K562 (cell line): Measurements from ENCODE around the gene NDST1. TPM values are rescaled to one million over a fixed set of nuclear protein-coding genes. Genes with fewer than 3 reads are reported as not detected.

ENCODE experiments used
- ATAC-seq: fragments of 200-7000 bp; cut with Tn5 transposase; 3 replicates; pipeline ENCODE4 v1.9.1; 2020; ENCODE audit warnings: moderate library complexity
- BruUV-seq: library from RNA; stranded (reverse); fragments of 400-500 nt; replicated peaks from 2 replicates; lab custom pipeline; 2021; lab: Mats Ljungman, UMichigan
- CTCF ChIA-PET: fragments of 300-600 bp; formaldehyde crosslinking; extraction: SDS; loops from one replicate; lab custom pipeline; 2021; ENCODE audit warnings: low intra/inter-chr PET ratio; lab: Yijun Ruan, JAX
- POLR2A ChIA-PET: fragments of 300-600, 350-650 bp; sonication (Branson Sonifier 250); formaldehyde crosslinking; extraction: SDS; loops from one replicate; lab custom pipeline; 2021; ENCODE audit warnings: antibody characterized with exemption, inconsistent platforms; lab: Yijun Ruan, JAX
- DNase-seq, 4 experiments: peaks; one replicate each; pipeline versions ENCODE4 v3.0.0 to v3.0.0-alpha.2; 2011 to 2018; ENCODE audit warnings: low spot score in 3 of 4, mixed read lengths in 3 of 4; ENCODE audit errors: extremely low read depth in 1 of 4
- FAIRE-seq: peaks from 2 replicates; lab custom pipeline; 2011; peaks lifted over from hg19 to GRCh38; lab: Jason Lieb, UNC
- H2AFZ ChIP-seq: 2 replicates; pipeline ENCODE4 v1.6.0; 2011; ENCODE audit warnings: low read depth, low read length, control low read depth, inconsistent platforms
- H3K27ac ChIP-seq: fragments of 200-600 bp; 3 replicates; pipeline ENCODE4 v1.8.0; 2011; ENCODE audit warnings: low read depth, mild to moderate bottlenecking, control low read depth, inconsistent platforms, low read length, moderate library complexity, mixed read lengths; ENCODE audit errors: extremely low read depth
- H3K27me3 ChIP-seq, 2 experiments: fragments of 300-600 bp in 1 of 2; 2 replicates in 1 of 2; 3 replicates in 1 of 2; pipeline versions ENCODE4 v1.6.0 to v1.8.0; 2011; ENCODE audit warnings: inconsistent platforms in 2 of 2, low read length in 2 of 2, mild to moderate bottlenecking in 1 of 2, mixed read lengths in 1 of 2, moderate library complexity in 1 of 2; ENCODE audit not compliant: control insufficient read depth in 2 of 2, insufficient read depth in 2 of 2
- H3K36me3 ChIP-seq: fragments of 300-600 bp; 3 replicates; pipeline ENCODE4 v1.8.0; 2011; ENCODE audit warnings: mild to moderate bottlenecking, low read length, inconsistent platforms; ENCODE audit not compliant: control insufficient read depth, insufficient read depth
- H3K4me1 ChIP-seq, 2 experiments: fragments of 200-600 bp in 1 of 2; replicated peaks in 1 of 2; 2 replicates in 1 of 2; 3 replicates in 1 of 2; pipeline versions ENCODE4 v1.5.1 to v1.8.0; 2011; ENCODE audit warnings: inconsistent platforms in 2 of 2, low read length in 2 of 2, mild to moderate bottlenecking in 1 of 2, mixed read lengths in 1 of 2, moderate library complexity in 1 of 2; ENCODE audit not compliant: control insufficient read depth in 2 of 2, insufficient read depth in 2 of 2
- H3K4me2 ChIP-seq: 2 replicates; pipeline ENCODE4 v1.6.1; 2011; ENCODE audit warnings: low read length, control low read depth, inconsistent platforms, mixed read lengths; ENCODE audit not compliant: insufficient read depth
- H3K4me3 ChIP-seq: fragments of 200-600 bp; sonication (generic), shearing (Covaris generic); 2 replicates; pipeline ENCODE4 v1.5.1; 2016; ENCODE audit warnings: control low read depth, inconsistent platforms
- H3K79me2 ChIP-seq: fragments of 200-600 bp; 3 replicates; pipeline ENCODE4 v1.8.0; 2011; ENCODE audit warnings: low read length, inconsistent platforms; ENCODE audit not compliant: control insufficient read depth, insufficient read depth
- H3K9ac ChIP-seq, 2 experiments: 2 replicates each; pipeline versions ENCODE4 v1.6.0 to v1.6.1; 2011; ENCODE audit warnings: low read depth in 2 of 2, low read length in 2 of 2, control low read depth in 1 of 2, inconsistent platforms in 1 of 2, mild to moderate bottlenecking in 1 of 2, mixed read lengths in 1 of 2; ENCODE audit not compliant: insufficient read depth in 1 of 2
- H3K9me1 ChIP-seq: one replicate; pipeline ENCODE4 v1.6.0; 2011; ENCODE audit warnings: inconsistent platforms, mild to moderate bottlenecking, low read length, moderate library complexity; ENCODE audit not compliant: control insufficient read depth, insufficient read depth
- H3K9me3 ChIP-seq: replicated peaks from 2 replicates; pipeline ENCODE4 v1.5.1; 2011; ENCODE audit warnings: low read depth, low read length, inconsistent platforms; ENCODE audit not compliant: control insufficient read depth, insufficient read depth
- H4K20me1 ChIP-seq: replicated peaks from 2 replicates; pipeline ENCODE4 v1.6.1; 2011; ENCODE audit warnings: low read length, inconsistent platforms, mixed read lengths; ENCODE audit not compliant: control insufficient read depth, insufficient read depth
- BCOR ChIP-seq: fragments of 450-650 bp; IDR thresholded peaks from 2 replicates; pipeline ENCODE4 v1.6.1; 2016
- ILK ChIP-seq: fragments of 450-650 bp; IDR thresholded peaks from 2 replicates; pipeline ENCODE4 v1.6.1; 2016; ENCODE audit warnings: missing genetic modification characterization, low read depth, mild to moderate bottlenecking, missing compliant biosample characterization, moderate library complexity, borderline replicate concordance
- IRF2 ChIP-seq: sonication (generic); formaldehyde crosslinking; IDR thresholded peaks from 2 replicates; pipeline ENCODE4 v1.8.1; 2022; ENCODE audit warnings: mild to moderate bottlenecking, missing genetic modification reagents
- PYGO2 ChIP-seq: fragments of 450-650 bp; IDR thresholded peaks from 2 replicates; pipeline ENCODE4 v1.6.1; 2016; ENCODE audit warnings: mild to moderate bottlenecking, missing genetic modification characterization, moderate library complexity, missing compliant biosample characterization
- RBM25 ChIP-seq: fragments of 200-400 bp; formaldehyde crosslinking; IDR thresholded peaks from 2 replicates; pipeline ENCODE4 v1.6.1; 2018; ENCODE audit warnings: low read length, low read depth, moderate library complexity; ENCODE audit not compliant: severe bottlenecking
- XRCC3 ChIP-seq: fragments of 450-650 bp; IDR thresholded peaks from 2 replicates; pipeline ENCODE4 v1.6.1; 2017; ENCODE audit warnings: mild to moderate bottlenecking, moderate library complexity
- ZFP36 ChIP-seq: fragments of 150-350 bp; IDR thresholded peaks from 2 replicates; pipeline ENCODE4 v1.6.1; 2018; ENCODE audit warnings: low read length, low read depth; ENCODE audit not compliant: partially characterized antibody
- ZKSCAN3 ChIP-seq: fragments of 250-450 bp; sonication (Bioruptor Pico); IDR thresholded peaks from 2 replicates; pipeline ENCODE4 v1.4.0; 2020
- WGBS: fragments of 100-300 bp; shearing (Covaris generic); methylation state at CpG from one replicate; pipeline ENCODE4 v1.1.6; 2016; ENCODE audit warnings: low coverage, mixed read lengths; ENCODE audit not compliant: insufficient coverage; ENCODE audit errors: missing lambda C conversion rate; 5-methylcytosine and 5-hydroxymethylcytosine counted together
- in situ Hi-C: fragments of 300-500 bp; cut with MboI; formaldehyde crosslinking; loops from 4 replicates; pipeline ENCODE4 v1.15.0; 2018; ENCODE audit warnings: inconsistent platforms, mixed read lengths
- intact Hi-C: fragments of 100-400 bp; cut with micrococcal nuclease; formaldehyde crosslinking; loops from 2 replicates; pipeline ENCODE4 v1.14.2; 2022
- polyA plus RNA-seq, 8 experiments: library from polyadenylated mRNA; depleted of rRNA in 4 of 8; stranded (reverse) in 5 of 8; unstranded in 3 of 8; fragments of >200 nt; fragmentation: Nextera tagmentation in 2 of 8; fragmentation: Illumina TruSeq in 1 of 8; extraction: Ambion mirVana in 2 of 8; extraction: Trizol in 1 of 8; gene quantifications; 2 replicates each; pipeline versions ENCODE4 v1.2.1 to v1.2.3, GENCODE V29; 2011 to 2014; ENCODE audit warnings: inconsistent platforms in 1 of 8, missing spikeins in 1 of 8
- total RNA-seq, 7 experiments: library from RNA; depleted of rRNA in 6 of 7; stranded (reverse); fragments of >200 nt in 6 of 7; fragmentation: Illumina TruSeq in 2 of 7; extraction: Trizol in 2 of 7; gene quantifications; 2 replicates each; pipeline versions ENCODE4 v1.2.1 to v1.2.3, GENCODE V29; 2011 to 2021; ENCODE audit warnings: low replicate concordance in 1 of 7

Gene NDST1
- total and polyA plus RNA-seq, 9 of the 15 experiments (the other 6 are each of a cell fraction or from before 2014, with no cell fraction given): 0.38 to 47.9 (median 9.9) TPM

DNA sequence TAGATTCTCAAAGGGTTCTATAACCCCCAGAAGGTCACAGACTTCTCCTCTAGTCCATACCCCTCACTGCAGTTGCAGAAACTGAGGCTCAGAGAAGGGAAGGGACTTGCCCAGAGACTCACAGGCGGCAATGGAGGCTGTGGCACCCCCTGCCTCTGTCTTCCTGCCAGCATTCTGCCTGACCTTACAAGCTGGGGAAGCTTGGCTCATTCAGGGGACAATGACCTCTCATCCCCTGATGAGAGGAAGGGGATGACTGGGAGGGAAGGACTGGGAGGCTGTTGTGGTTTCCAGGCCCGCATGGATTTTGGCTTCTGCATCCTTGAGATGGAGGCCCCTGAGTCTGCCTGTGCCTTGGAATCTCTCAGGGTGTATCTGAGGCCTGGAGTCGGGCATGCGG is 897 bp downstream of the NDST1 start (continued):
- TF ChIP-seq IRF2 (CRISPR knock-in tag) (no peak), ZKSCAN3 (CRISPR knock-in tag) (no peak), XRCC3 (no peak)

DNA sequence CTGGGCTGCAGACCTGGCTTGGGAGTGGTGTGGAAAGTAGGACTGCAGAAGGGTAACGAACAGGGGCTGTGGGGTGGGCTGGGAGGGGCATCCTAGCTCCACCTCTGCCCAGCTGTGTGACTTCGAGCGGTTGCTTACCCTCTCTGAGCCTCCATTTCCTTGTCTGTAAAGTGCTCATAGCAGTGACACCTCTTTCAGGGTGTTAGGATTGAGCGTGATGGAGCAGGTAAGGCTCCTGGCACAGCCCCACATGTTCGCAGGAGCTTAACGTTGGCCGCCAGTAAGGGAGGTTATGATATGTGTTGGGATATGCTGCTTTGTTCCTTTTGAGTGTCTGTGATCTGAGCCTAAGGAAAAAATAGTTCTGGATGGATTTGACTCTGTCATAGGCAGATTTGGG is 2.1 kb downstream of the NDST1 start:
- no peak for ATAC-seq
- H3K36me3 ChIP-seq: no peaks in the 10 kb centered on the region
- no peak for FAIRE-seq
- H3K4me1 ChIP-seq: peaks cover 16 to 24% of the 10 kb centered on the region in 2 experiments; a peak in 4 of 5 replicates
- intact Hi-C loops: no loop called here
- peaks cover 65% of the 10 kb centered on the region for H4K20me1 ChIP-seq
- no peak overlapping the region for H2AFZ ChIP-seq
- peaks cover 59% of the 10 kb centered on the region for H3K79me2 ChIP-seq
- no peaks in the 10 kb centered on the region for H3K27me3 ChIP-seq
- no peak overlapping the region for H3K9ac ChIP-seq
- POLR2A ChIA-PET: interaction anchor here (0.9 to 2.7 kb wide), 3 partner anchors 10 to 129 kb away, joined by 3 to 16 read pairs (median 7); no protein-coding TSS in a partner anchor
- no peak overlapping the region for H3K4me3 ChIP-seq
- H3K9me3 ChIP-seq: no peaks in the 10 kb centered on the region
- H3K4me2 ChIP-seq: no peak overlapping the region
- TF ChIP-seq BCOR: 0 out of 2 replicates have a peak, but pooled peaks have one; percentile 11
- no peak for TF ChIP-seq ILK (tag)
- peak; percentile 68 for TF ChIP-seq ZFP36
- TF ChIP-seq RBM25: peak; percentile 73
- no peak for TF ChIP-seq PYGO2 (tag)
- TF ChIP-seq, all 486 proteins: peak for 3
- in situ Hi-C loops: no loop called here
- no TSS peak for BruUV-seq
- 80% methylated on average over 7 of the region's 7 CpGs for WGBS
- no peak for DNase-seq
- H3K9me1 ChIP-seq: peaks cover 16% of the 10 kb centered on the region
- CTCF ChIA-PET: no interaction called here
- no peak overlapping the region for H3K27ac ChIP-seq
